ENCODE results near the gene RIBC1. TPM values are rescaled to one million over a fixed set of nuclear protein-coding genes. Genes with fewer than 3 reads are reported as not detected.
"Not testable (repeated sequence)": the region's sequence is repeated elsewhere in the genome, so short reads cannot be mapped to it uniquely, and the experiment has no call there.

Gene RIBC1
- polyA plus RNA-seq, 3 donors, result 0.43 to 0.95 TPM; not detected in 1

DNA sequence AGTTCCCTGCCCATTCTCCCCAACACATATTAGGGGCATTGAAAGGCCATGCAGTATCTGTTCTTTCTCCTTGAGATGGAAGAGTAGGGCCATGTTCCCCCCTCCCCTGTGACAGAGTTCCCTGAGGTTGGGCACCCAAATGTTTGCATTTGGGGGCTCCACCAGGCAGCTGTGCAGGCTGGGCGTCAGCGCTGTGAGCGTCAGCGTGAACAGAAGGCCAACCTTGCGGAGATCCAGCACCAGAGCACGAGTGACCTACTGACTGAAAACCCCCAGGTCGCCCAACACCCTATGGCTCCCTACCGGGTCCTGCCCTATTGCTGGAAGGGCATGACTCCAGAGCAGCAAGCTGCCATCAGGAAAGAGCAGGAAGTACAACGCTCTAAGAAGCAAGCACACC, 7.6 kb downstream of the RIBC1 start:
- H3K27ac ChIP-seq (ENCODE audit: low read depth, low read length), result no peak overlapping the region
- 88 to 91% (median 89%) methylated on average over 9 of the region's 9 CpGs for WGBS, 3 donors

GRCh38 chrX:53433651-53434639, 11.3 kb downstream of the RIBC1 start, which contains the start of gene HSD17B10:
Gene HSD17B10 (minus strand): TSS chrX:53434370. CDS start chrX:53434345, 25 bp downstream.
- no peak within 1 kb of the TSS for H3K27ac ChIP-seq (ENCODE audit: low read depth, low read length)
- WGBS, 3 donors, result 1 to 27% (median 7%) methylated on average over 34 to 61 of the region's 61 CpGs

GRCh38 chrX:53435997-53436396, 13.3 kb downstream of the RIBC1 start:
- 2 to 8% (median 4%) methylated on average over 4 of the region's 4 CpGs for WGBS, 3 donors
- no peak overlapping the region for H3K27ac ChIP-seq (ENCODE audit: low read depth, low read length)

DNA sequence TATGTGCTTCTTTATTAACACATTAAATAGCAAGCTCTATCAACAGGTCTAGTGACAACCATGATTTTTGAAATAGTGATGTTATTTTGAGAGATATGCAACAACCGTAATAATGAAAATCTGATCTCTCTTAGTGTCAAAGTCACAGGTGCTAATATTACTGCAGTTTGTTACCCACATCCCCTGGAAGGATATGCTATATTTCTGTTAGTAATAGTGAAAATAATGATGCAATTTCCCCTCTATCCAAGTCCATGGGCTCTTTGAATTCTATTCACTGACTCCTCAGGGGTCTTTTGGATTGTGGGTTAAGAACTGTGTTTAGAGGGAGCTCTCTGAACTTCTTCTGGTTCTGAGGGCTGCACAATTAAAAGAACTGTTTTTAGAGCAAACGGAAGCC, 14.5 kb downstream of the RIBC1 start:
- no peak overlapping the region for H3K27ac ChIP-seq (ENCODE audit: low read depth, low read length)
- 66 to 67% (median 66%) methylated on average over 2 of the region's 2 CpGs for WGBS, 3 donors

DNA sequence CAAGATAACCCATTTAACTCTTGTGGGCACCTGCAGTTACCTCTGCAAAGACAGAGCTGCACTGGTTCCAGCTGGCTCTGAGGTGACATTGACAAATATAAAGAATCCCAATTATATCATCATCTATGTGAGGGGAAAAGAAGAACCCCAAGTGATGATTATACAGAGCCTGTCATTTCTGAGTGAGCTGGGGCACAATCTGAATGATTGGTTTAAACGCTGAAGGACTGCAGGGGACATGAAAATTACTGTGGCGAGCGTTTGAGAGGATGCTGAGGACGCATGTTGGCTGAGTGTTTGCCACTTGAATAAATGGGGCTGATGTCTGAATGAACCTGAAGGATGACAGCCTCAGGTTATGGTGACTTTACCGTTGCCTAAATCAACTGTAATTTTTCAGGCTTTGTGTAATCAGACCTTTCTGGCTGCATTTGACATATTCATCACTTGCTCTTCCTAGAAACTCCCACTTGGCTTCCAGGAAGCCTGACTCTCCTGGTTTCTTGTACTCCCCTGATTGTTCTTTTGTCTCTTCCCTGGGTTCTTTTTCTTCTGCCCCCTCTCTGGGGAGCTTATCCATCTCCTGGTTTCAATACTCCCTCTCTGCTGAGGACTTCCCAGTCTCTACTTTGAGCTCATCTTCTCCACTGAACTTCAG, 15.6 kb downstream of the RIBC1 start:
- 57 to 68% (median 66%) methylated on average over 5 of the region's 5 CpGs for WGBS, 3 donors
- H3K27ac ChIP-seq (ENCODE audit: low read depth, low read length), result no peak overlapping the region

GRCh38 chrX:53438832-53439230, 16.2 kb downstream of the RIBC1 start:
- 42 to 100% (median 59%) methylated on average over 1 of the region's 1 CpG for WGBS, 3 donors
- H3K27ac ChIP-seq (ENCODE audit: low read depth, low read length), result no peak overlapping the region

GRCh38 chrX:53440101-53440500, 17.4 kb downstream of the RIBC1 start:
- 61 to 73% (median 66%) methylated on average over 5 of the region's 5 CpGs for WGBS, 3 donors
- H3K27ac ChIP-seq (ENCODE audit: low read depth, low read length), result no peak overlapping the region

DNA sequence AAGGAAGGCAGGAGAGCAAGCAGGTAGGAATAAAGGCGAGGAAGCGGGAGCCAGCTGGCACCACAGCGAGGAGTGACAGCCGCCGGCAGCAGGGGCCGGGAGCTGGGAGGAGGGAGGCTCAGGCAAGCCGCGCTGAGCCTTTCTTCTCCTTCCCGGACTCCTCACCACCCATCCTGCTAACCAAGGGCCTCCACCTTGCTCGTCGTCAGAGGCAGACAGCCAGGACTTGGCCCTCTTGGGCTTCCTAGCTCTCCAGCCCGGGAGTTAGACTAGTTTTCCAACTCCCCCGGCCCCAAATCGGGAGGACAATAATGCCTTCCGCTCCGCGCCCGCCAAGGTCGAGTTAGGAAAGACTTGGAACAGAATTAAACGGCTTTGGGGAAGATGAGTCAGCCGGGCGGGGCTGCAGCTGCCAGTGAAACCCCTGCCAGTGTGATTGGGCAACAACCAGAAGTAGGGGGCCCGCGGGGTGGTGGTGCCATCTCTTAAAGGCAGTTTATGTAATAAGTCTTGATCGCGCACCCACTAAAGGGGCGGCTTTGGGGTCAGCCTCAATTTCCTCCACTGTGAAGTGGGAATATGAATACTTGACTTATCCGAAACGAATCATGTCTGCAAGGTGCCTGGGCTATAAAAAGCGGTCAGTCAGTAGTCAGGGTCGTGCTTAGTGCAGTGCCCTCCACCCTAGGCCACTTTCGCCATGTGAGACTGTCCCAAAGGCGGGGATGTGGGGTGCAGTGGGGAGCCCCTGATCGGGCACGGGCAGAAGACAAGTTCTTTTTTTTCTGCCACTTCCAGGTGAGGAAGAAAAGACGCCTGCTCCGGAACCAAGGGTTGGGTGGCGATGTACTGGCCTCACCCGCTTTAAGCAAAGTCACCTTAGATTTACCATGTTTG, 18.2 kb downstream of the RIBC1 start:
- H3K27ac ChIP-seq (ENCODE audit: low read depth, low read length), result no peak overlapping the region
- WGBS, 3 donors, result 8 to 17% (median 14%) methylated on average over 29 to 38 of the region's 39 CpGs

- WGBS, 3 donors, result 9 to 16% (median 10%) methylated on average over 41 to 44 of the region's 44 CpGs
- no peak overlapping the region for H3K27ac ChIP-seq (ENCODE audit: low read depth, low read length)
Observed at GRCh38 chrX:53441531-53442321, 19.1 kb downstream of the RIBC1 start.

DNA sequence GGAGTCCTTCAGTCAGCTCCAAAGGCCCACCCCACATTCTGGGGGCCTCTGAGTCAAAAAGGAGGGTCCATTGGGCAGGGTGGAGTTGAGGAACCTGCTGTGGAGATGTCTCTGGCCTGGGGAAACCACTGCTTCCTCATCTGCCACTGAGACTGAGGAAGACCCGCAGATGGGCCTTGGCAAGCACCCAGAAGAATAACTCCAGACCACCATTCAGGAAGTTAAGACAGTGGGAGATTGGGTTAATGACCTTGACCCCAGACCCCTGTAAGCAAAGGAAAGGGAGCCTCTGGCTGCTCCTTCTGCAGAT, 19.6 kb downstream of the RIBC1 start:
- WGBS, 3 donors, result 30 to 50% (median 44%) methylated on average over 1 of the region's 1 CpG
- H3K27ac ChIP-seq (ENCODE audit: low read depth, low read length), result no peak overlapping the region

- no peak overlapping the region for H3K27ac ChIP-seq (ENCODE audit: low read depth, low read length)
- WGBS, 3 donors, result 17 to 22% (median 20%) methylated on average over 6 of the region's 6 CpGs
Observed at GRCh38 chrX:53445977-53446376, 23.3 kb downstream of the RIBC1 start.

GRCh38 chrX:53447441-53447840, 24.8 kb downstream of the RIBC1 start:
- WGBS, 3 donors, result 31 to 97% (median 90%) methylated on average over 2 of the region's 2 CpGs
- H3K27ac ChIP-seq (ENCODE audit: low read depth, low read length), result no peak overlapping the region

DNA sequence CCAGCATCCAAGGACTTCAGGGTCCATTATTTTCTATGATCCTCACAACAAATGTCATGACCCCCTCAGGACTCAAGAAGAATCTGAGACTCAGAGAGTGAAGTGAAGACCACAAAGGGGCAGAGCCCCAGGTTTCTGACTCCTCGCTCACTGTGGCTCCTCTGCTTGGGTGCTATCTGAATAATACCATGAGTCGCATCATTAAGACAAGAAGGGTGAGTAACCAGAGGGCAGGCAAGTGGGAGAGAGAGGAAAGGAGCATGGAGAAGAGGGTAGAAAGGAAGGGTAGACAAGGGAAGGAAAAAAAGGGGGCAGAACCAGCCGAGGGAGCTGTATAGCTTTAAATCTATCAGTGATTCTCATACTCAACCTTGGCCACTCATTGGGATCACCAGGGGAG, 27.0 kb downstream of the RIBC1 start:
- WGBS, 3 donors, result 82 to 96% (median 87%) methylated on average over 3 of the region's 3 CpGs
- H3K27ac ChIP-seq (ENCODE audit: low read depth, low read length), result no peak overlapping the region

DNA sequence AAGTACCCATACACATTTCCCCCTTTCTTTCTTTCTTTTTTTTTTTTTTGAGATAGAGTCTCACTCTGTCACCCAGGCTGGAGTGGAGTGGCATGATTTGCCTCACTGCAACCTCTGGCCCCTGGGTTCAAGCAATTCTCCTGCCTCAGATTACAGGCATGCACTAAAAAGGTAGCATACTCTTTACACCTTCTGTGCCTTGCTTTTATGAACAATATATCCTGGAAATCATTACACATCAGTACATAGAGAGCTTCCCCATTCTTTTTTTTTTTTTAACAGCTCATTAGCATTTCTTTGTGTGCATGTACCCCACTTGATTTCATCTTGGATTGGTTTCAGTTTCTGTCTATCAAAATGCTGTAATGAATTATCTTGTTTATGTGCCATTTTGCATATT, 30.1 kb downstream of the RIBC1 start:
- H3K27ac ChIP-seq (ENCODE audit: low read depth, low read length), result no peak overlapping the region

GRCh38 chrX:53456254-53456653, 33.6 kb downstream of the RIBC1 start:
- 37 to 61% (median 44%) methylated on average over 3 of the region's 3 CpGs for WGBS, 3 donors

DNA sequence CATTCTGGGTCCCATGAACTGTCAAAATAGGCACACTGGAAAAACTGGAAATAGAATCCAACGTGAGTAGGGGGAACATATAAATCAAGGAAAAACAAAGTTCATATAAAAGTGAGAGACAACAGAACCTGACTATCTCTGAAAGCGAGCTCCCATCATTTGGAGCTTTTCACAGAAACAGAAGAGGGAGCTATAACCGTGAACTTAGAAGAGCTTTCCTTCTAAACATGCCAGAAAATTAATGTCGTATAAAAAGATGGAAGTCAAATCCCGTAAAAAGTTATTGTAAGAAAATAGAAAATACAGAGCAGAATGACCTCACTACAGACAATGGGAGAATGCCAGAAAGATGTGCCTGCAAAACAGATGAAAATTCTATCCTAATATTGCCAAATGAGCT, 35.4 kb downstream of the RIBC1 start:
- H3K27ac ChIP-seq (ENCODE audit: low read depth, low read length), result no peak overlapping the region
- WGBS, 3 donors, result 30 to 41% (median 37%) methylated on average over 5 of the region's 5 CpGs

More at GRCh38 chrX:53456254-53456653, 33.6 kb downstream of the RIBC1 start:
- no peak overlapping the region for H3K27ac ChIP-seq (ENCODE audit: low read depth, low read length)

- WGBS, 3 donors, result 85 to 94% (median 91%) methylated on average over 3 of the region's 3 CpGs
- not testable (repeated sequence) for H3K27ac ChIP-seq (ENCODE audit: low read depth, low read length)
Observed at GRCh38 chrX:53468659-53469058, 46.0 kb downstream of the RIBC1 start.

DNA sequence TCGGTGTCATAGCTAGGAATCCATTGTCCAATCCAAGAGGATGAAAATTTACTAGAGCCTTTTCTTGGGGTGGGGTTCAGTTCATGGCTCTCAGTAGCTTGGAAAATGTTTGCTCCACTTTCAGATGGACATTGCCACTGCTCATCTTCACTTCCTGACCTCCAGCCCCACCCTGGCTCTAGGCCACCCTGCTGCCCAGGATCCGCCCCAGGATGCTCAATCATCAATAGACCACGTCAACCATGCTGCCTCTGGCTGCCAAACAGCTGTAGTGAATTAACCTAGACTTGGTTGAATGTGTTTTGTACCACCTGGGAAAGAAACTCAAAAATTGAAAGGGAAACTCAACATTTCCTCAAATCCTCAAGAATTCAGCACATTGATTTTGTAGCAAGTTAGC, 48.7 kb downstream of the RIBC1 start:
- no peak overlapping the region for H3K27ac ChIP-seq (ENCODE audit: low read depth, low read length)
- 70 to 76% (median 75%) methylated on average over 3 of the region's 3 CpGs for WGBS, 3 donors
